SK-N-SH (cell line): Measurements from ENCODE around the gene ERBB2. TPM values are rescaled to one million over a fixed set of nuclear protein-coding genes. Genes with fewer than 3 reads are reported as not detected.

Experiments
- CTCF ChIA-PET: fragments of 300-600, 350-600 bp; formaldehyde crosslinking; extraction: SDS; loops from one replicate; lab custom pipeline; 2021; lab: Yijun Ruan, JAX
- POLR2A ChIA-PET: fragments of 350-600 bp; sonication (Branson Sonifier 250); formaldehyde crosslinking; extraction: SDS; loops from one replicate; lab custom pipeline; 2020; ENCODE audit warnings: antibody characterized with exemption, inconsistent platforms; lab: Yijun Ruan, JAX
- DNase-seq: peaks from one replicate; pipeline ENCODE4 v3.0.0; 2012
- H2AFZ ChIP-seq: fragments of 200-600 bp; sonication (generic); 2 replicates; pipeline ENCODE4 v1.8.1; 2016; ENCODE audit warnings: antibody characterized with exemption, mild to moderate bottlenecking, low read depth
- H3F3A ChIP-seq: fragments of 200-600 bp; sonication (generic); replicated peaks from 2 replicates; pipeline ENCODE3; 2016; ENCODE audit warnings: antibody characterized with exemption, mild to moderate bottlenecking; ENCODE audit not compliant: insufficient read depth
- H3K27ac ChIP-seq, 2 experiments: fragments of 200-500 bp in 1 of 2; fragments of 200-600 bp in 1 of 2; sonication (Bioruptor generic) in 1 of 2; sonication (generic), shearing (Covaris generic) in 1 of 2; 2 replicates each; pipeline versions ENCODE4 v1.5.1 to v1.6.1; 2014 to 2016; ENCODE audit warnings: low read depth in 2 of 2, inconsistent platforms in 1 of 2, low read length in 1 of 2, mild to moderate bottlenecking in 1 of 2, mixed read lengths in 1 of 2
- H3K27me3 ChIP-seq: fragments of 200-600 bp; sonication (generic), shearing (Covaris generic); 2 replicates; pipeline ENCODE4 v1.6.1; 2016; ENCODE audit warnings: mixed run types; ENCODE audit not compliant: insufficient read depth
- H3K36me3 ChIP-seq, 2 experiments: fragments of 200-500 bp in 1 of 2; fragments of 200-600 bp in 1 of 2; sonication (Bioruptor generic) in 1 of 2; sonication (generic) in 1 of 2; replicated peaks in 1 of 2; 2 replicates each; pipeline versions ENCODE3 to v1.5.1; 2014 to 2016; ENCODE audit warnings: low read length in 1 of 2, mild to moderate bottlenecking in 1 of 2; ENCODE audit not compliant: insufficient read depth in 2 of 2, control insufficient read depth in 1 of 2
- H3K4me1 ChIP-seq, 2 experiments: fragments of 200-500 bp in 1 of 2; fragments of 200-600 bp in 1 of 2; sonication (Bioruptor generic) in 1 of 2; sonication (generic), shearing (Covaris generic) in 1 of 2; 2 replicates each; pipeline versions ENCODE4 v1.5.1 to v1.6.1; 2014 to 2016; ENCODE audit warnings: low read depth in 1 of 2, low read length in 1 of 2, mixed run types in 1 of 2; ENCODE audit not compliant: insufficient read depth in 2 of 2, control insufficient read depth in 1 of 2
- H3K4me2 ChIP-seq: fragments of 200-600 bp; sonication (generic), shearing (Covaris generic); 2 replicates; pipeline ENCODE4 v1.6.1; 2017; ENCODE audit warnings: mixed run types
- H3K4me3 ChIP-seq, 2 experiments: fragments of 200-500 bp in 1 of 2; fragments of 200-600 bp in 1 of 2; sonication (Bioruptor generic) in 1 of 2; sonication (generic), shearing (Covaris generic) in 1 of 2; 2 replicates each; pipeline versions ENCODE4 v1.5.1 to v1.8.1; 2014 to 2016; ENCODE audit warnings: low read depth in 2 of 2, inconsistent platforms in 1 of 2, low read length in 1 of 2, mild to moderate bottlenecking in 1 of 2, mixed read lengths in 1 of 2, moderate library complexity in 1 of 2
- H3K79me2 ChIP-seq: fragments of 200-600 bp; sonication (generic); 2 replicates; pipeline ENCODE4 v1.8.1; 2017; ENCODE audit warnings: mild to moderate bottlenecking; ENCODE audit not compliant: insufficient read depth
- H3K9ac ChIP-seq: fragments of 200-600 bp; sonication (generic); 2 replicates; pipeline ENCODE4 v1.6.1; 2017; ENCODE audit warnings: mixed run types
- H3K9me2 ChIP-seq: fragments of 200-600 bp; sonication (generic); 2 replicates; pipeline ENCODE4 v1.6.1; 2017; ENCODE audit warnings: mixed run types
- H3K9me3 ChIP-seq: fragments of 200-600 bp; sonication (generic); 2 replicates; pipeline ENCODE4 v1.6.1; 2017; ENCODE audit warnings: mixed run types, mild to moderate bottlenecking, moderate library complexity
- H4K20me1 ChIP-seq: fragments of 200-600 bp; sonication (generic); 2 replicates; pipeline ENCODE4 v1.6.1; 2017; ENCODE audit warnings: mild to moderate bottlenecking, mixed run types; ENCODE audit not compliant: insufficient read depth
- ELF1 ChIP-seq: IDR thresholded peaks from 2 replicates; pipeline ENCODE4 v1.4.0; 2012
- EP300 ChIP-seq, 2 experiments: IDR thresholded peaks; 2 replicates each; pipeline versions ENCODE4 v1.4.0 to v1.6.1; 2012; ENCODE audit warnings: borderline replicate concordance in 1 of 2, low read depth in 1 of 2, low read length in 1 of 2
- EZH2phosphoT487 ChIP-seq: fragments of 200-600 bp; sonication (generic); IDR thresholded peaks from 2 replicates; pipeline ENCODE4 v1.6.1; 2017; ENCODE audit warnings: low read depth, mixed run types, mild to moderate bottlenecking, antibody characterized with exemption, moderate library complexity, borderline replicate concordance
- FOSL2 ChIP-seq: IDR thresholded peaks from 2 replicates; pipeline ENCODE4 v1.4.0; 2012; ENCODE audit warnings: low read depth, mild to moderate bottlenecking, moderate library complexity, borderline replicate concordance
- GABPA ChIP-seq: IDR thresholded peaks from 2 replicates; pipeline ENCODE4 v1.4.0; 2012; ENCODE audit warnings: low read depth, mild to moderate bottlenecking
- IRF3 ChIP-seq: fragments of 150-350 bp; IDR thresholded peaks from 2 replicates; pipeline ENCODE4 v1.6.1; 2016; ENCODE audit warnings: mild to moderate bottlenecking, low read depth, low read length
- MEF2A ChIP-seq: IDR thresholded peaks from 2 replicates; pipeline ENCODE4 v1.4.0; 2012; ENCODE audit warnings: low read depth, borderline replicate concordance
- NFIC ChIP-seq: IDR thresholded peaks from 2 replicates; pipeline ENCODE4 v1.4.0; 2012; ENCODE audit warnings: borderline replicate concordance
- NRF1 ChIP-seq: IDR thresholded peaks from 2 replicates; pipeline ENCODE4 v1.6.1; 2012; ENCODE audit warnings: low read depth, mild to moderate bottlenecking, low read length
- POLR2AphosphoS5 ChIP-seq: IDR thresholded peaks from 2 replicates; pipeline ENCODE4 v1.6.1; 2012; ENCODE audit warnings: low read depth, low read length
- RCOR1 ChIP-seq: fragments of 150-350 bp; IDR thresholded peaks from 2 replicates; pipeline ENCODE4 v1.6.1; 2017; ENCODE audit warnings: antibody characterized with exemption, low read length
- SIN3A ChIP-seq: IDR thresholded peaks from 2 replicates; pipeline ENCODE4 v1.6.1; 2012; ENCODE audit warnings: low read depth, mild to moderate bottlenecking, low read length, moderate library complexity, borderline replicate concordance
- SMC3 ChIP-seq: IDR thresholded peaks from 2 replicates; pipeline ENCODE4 v1.6.1; 2012; ENCODE audit warnings: low read depth, low read length, improper control_type of control experiment
- TAF1 ChIP-seq: IDR thresholded peaks from 2 replicates; pipeline ENCODE4 v1.6.1; 2012; ENCODE audit warnings: low read depth, mild to moderate bottlenecking, low read length, moderate library complexity, borderline replicate concordance
- TCF12 ChIP-seq: IDR thresholded peaks from 2 replicates; pipeline ENCODE4 v1.4.0; 2012
- USF1 ChIP-seq: IDR thresholded peaks from 2 replicates; pipeline ENCODE4 v1.4.0; 2012; ENCODE audit warnings: low read depth, borderline replicate concordance
- YY1 ChIP-seq: IDR thresholded peaks from 2 replicates; pipeline ENCODE4 v1.4.0; 2012; ENCODE audit warnings: low read depth, mild to moderate bottlenecking
- WGBS: methylation state at CpG from one replicate; pipeline ENCODE4 v1.1.6; 2017; ENCODE audit warnings: low lambda C conversion rate; 5-methylcytosine and 5-hydroxymethylcytosine counted together
- polyA plus RNA-seq, 3 experiments: library from polyadenylated mRNA; depleted of rRNA; stranded (reverse); fragments of >200 nt; gene quantifications; 2 replicates each; pipeline ENCODE4 v1.2.3, GENCODE V29; 2012
- TF ChIP-seq, protein P1 (sequence below): IDR thresholded peaks from 2 replicates; pipeline ENCODE4; 2012
- TF ChIP-seq, protein P2 (sequence below): fragments of 150-350 bp; IDR thresholded peaks from 2 replicates; pipeline ENCODE4 v1.6.1; 2017; ENCODE audit warnings: antibody characterized with exemption, low read length, low read depth, borderline replicate concordance
- TF ChIP-seq, protein P3 (sequence below): IDR thresholded peaks from 2 replicates; pipeline ENCODE4 v1.6.1; 2012; ENCODE audit warnings: mild to moderate bottlenecking, low read depth, low read length, moderate library complexity

ERBB2 gene
- polyA plus RNA-seq, 1 of the 3 experiments (the other 2 are of a cell fraction), result 1.9 TPM

- WGBS, result 71% methylated on average over 16 of the region's 17 CpGs
- CTCF ChIA-PET, result interaction anchor here (1.4 to 15.8 kb wide), 5 partner anchors 8 to 66 kb away, joined by 3 to 149 read pairs (median 5); no protein-coding TSS in a partner anchor
- no peak for DNase-seq
Measured at GRCh38 chr17:39663688-39664580, 35.9 kb upstream of the ERBB2 start.

More at GRCh38 chr17:39663688-39664580, 35.9 kb upstream of the ERBB2 start:
- POLR2A ChIA-PET, result no interaction called here
- Histone ChIP-seq H3K27me3 (no peaks in the 10 kb centered on the region), H3K4me3 (no peak overlapping the region), H4K20me1 (no peaks in the 10 kb centered on the region), H3K9me2 (no peaks in the 10 kb centered on the region), H3K4me2 (no peak overlapping the region), H3F3A (no peaks in the 10 kb centered on the region), H3K27ac (no peak overlapping the region), H3K79me2 (no peaks in the 10 kb centered on the region), H3K9ac (no peak overlapping the region), H3K4me1 (peaks cover 0 to 10% of the 10 kb centered on the region in 2 experiments; a peak in 1 of 4 replicates), H2AFZ (no peak overlapping the region), H3K36me3 (peaks cover 0 to 28% of the 10 kb centered on the region in 2 experiments), H3K9me3 (no peaks in the 10 kb centered on the region)
- no peak for TF ChIP-seq FOSL2
- TF ChIP-seq USF1, result no peak
- TF ChIP-seq, protein P1, sequence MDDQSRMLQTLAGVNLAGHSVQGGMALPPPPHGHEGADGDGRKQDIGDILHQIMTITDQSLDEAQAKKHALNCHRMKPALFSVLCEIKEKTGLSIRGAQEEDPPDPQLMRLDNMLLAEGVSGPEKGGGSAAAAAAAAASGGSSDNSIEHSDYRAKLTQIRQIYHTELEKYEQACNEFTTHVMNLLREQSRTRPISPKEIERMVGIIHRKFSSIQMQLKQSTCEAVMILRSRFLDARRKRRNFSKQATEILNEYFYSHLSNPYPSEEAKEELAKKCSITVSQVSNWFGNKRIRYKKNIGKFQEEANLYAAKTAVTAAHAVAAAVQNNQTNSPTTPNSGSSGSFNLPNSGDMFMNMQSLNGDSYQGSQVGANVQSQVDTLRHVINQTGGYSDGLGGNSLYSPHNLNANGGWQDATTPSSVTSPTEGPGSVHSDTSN, result no peak
- no peak for TF ChIP-seq GABPA
- no peak for TF ChIP-seq POLR2AphosphoS5
- no peak for TF ChIP-seq NRF1
- TF ChIP-seq EP300 (IDR thresholded peaks at IDR 0.05; ENCODE audit: borderline replicate concordance in 1 of 2, low read depth in 1 of 2, low read length in 1 of 2), result no peak
- no peak for TF ChIP-seq RCOR1
- no peak for TF ChIP-seq SMC3
- TF ChIP-seq YY1, result no peak
- TF ChIP-seq SIN3A, result no peak
- TF ChIP-seq MEF2A, result no peak
- TF ChIP-seq NFIC, result no peak
- no peak for TF ChIP-seq TAF1
- TF ChIP-seq EZH2phosphoT487, result no peak
- no peak for TF ChIP-seq IRF3
- TF ChIP-seq, protein P2, sequence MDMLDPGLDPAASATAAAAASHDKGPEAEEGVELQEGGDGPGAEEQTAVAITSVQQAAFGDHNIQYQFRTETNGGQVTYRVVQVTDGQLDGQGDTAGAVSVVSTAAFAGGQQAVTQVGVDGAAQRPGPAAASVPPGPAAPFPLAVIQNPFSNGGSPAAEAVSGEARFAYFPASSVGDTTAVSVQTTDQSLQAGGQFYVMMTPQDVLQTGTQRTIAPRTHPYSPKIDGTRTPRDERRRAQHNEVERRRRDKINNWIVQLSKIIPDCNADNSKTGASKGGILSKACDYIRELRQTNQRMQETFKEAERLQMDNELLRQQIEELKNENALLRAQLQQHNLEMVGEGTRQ, result no peak
- TF ChIP-seq, protein P3, sequence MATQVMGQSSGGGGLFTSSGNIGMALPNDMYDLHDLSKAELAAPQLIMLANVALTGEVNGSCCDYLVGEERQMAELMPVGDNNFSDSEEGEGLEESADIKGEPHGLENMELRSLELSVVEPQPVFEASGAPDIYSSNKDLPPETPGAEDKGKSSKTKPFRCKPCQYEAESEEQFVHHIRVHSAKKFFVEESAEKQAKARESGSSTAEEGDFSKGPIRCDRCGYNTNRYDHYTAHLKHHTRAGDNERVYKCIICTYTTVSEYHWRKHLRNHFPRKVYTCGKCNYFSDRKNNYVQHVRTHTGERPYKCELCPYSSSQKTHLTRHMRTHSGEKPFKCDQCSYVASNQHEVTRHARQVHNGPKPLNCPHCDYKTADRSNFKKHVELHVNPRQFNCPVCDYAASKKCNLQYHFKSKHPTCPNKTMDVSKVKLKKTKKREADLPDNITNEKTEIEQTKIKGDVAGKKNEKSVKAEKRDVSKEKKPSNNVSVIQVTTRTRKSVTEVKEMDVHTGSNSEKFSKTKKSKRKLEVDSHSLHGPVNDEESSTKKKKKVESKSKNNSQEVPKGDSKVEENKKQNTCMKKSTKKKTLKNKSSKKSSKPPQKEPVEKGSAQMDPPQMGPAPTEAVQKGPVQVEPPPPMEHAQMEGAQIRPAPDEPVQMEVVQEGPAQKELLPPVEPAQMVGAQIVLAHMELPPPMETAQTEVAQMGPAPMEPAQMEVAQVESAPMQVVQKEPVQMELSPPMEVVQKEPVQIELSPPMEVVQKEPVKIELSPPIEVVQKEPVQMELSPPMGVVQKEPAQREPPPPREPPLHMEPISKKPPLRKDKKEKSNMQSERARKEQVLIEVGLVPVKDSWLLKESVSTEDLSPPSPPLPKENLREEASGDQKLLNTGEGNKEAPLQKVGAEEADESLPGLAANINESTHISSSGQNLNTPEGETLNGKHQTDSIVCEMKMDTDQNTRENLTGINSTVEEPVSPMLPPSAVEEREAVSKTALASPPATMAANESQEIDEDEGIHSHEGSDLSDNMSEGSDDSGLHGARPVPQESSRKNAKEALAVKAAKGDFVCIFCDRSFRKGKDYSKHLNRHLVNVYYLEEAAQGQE, result no peak
- TF ChIP-seq TCF12, result no peak
- no peak for TF ChIP-seq ELF1
- TF ChIP-seq, all 33 proteins: peak for 0
